Neuronal stem cell (in vitro differentiated cells): ENCODE data around the gene ZNF780A.

Source experiments
- DNase-seq: peaks from one replicate; pipeline ENCODE4 v3.0.0-alpha.2; 2013; ENCODE audit warnings: low spot score
- H2AFZ ChIP-seq: one replicate; pipeline ENCODE4 v1.6.1; 2013; ENCODE audit warnings: mild to moderate bottlenecking, low read length, inconsistent platforms
- H2AK5ac ChIP-seq: 2 replicates; pipeline ENCODE4 v1.6.1; 2013; ENCODE audit warnings: low read depth, mild to moderate bottlenecking, inconsistent platforms, low read length, moderate library complexity, mixed read lengths
- H2BK120ac ChIP-seq: 2 replicates; pipeline ENCODE4 v1.6.1; 2013; ENCODE audit warnings: low read depth, mild to moderate bottlenecking, inconsistent platforms, low read length, moderate library complexity, mixed read lengths
- H2BK12ac ChIP-seq: one replicate; pipeline ENCODE4 v1.6.1; 2013; ENCODE audit warnings: low read length, inconsistent platforms
- H2BK15ac ChIP-seq: 2 replicates; pipeline ENCODE4 v1.6.1; 2013; ENCODE audit warnings: mild to moderate bottlenecking, low read length, inconsistent platforms, mixed read lengths
- H2BK5ac ChIP-seq: one replicate; pipeline ENCODE4 v1.6.1; 2013; ENCODE audit warnings: inconsistent platforms, mild to moderate bottlenecking, low read length, moderate library complexity
- H3K14ac ChIP-seq: one replicate; pipeline ENCODE4 v1.6.1; 2013; ENCODE audit warnings: low read length, inconsistent platforms
- H3K18ac ChIP-seq: 2 replicates; pipeline ENCODE4 v1.6.1; 2013; ENCODE audit warnings: low read length, inconsistent platforms
- H3K23ac ChIP-seq: 2 replicates; pipeline ENCODE4 v1.6.1; 2013; ENCODE audit warnings: low read depth, mild to moderate bottlenecking, mixed read lengths, low read length, inconsistent platforms; ENCODE audit not compliant: poor library complexity
- H3K27ac ChIP-seq: replicated peaks from 3 replicates; pipeline ENCODE4 v1.5.1; 2013; ENCODE audit warnings: low read length, inconsistent platforms
- H3K27me3 ChIP-seq, 3 experiments: 2 replicates each; pipeline ENCODE4 v1.6.1; 2013; ENCODE audit warnings: low read length in 3 of 3, mild to moderate bottlenecking in 2 of 3, inconsistent platforms in 1 of 3, low read depth in 1 of 3, mixed read lengths in 1 of 3, moderate library complexity in 1 of 3; ENCODE audit not compliant: control insufficient read depth in 3 of 3, insufficient read depth in 3 of 3
- H3K36me3 ChIP-seq, 2 donors: replicated peaks in 1 of 2; 2 replicates each; pipeline ENCODE4 v1.6.1; 2013; ENCODE audit warnings: low read length in 2 of 2; ENCODE audit not compliant: control insufficient read depth in 2 of 2, insufficient read depth in 2 of 2
- H3K4ac ChIP-seq: 2 replicates; pipeline ENCODE4 v1.6.1; 2013; ENCODE audit warnings: inconsistent platforms, mild to moderate bottlenecking, low read length, moderate library complexity
- H3K4me1 ChIP-seq, 2 donors: 1 replicate in 1 of 2; 2 replicates in 1 of 2; pipeline ENCODE4 v1.6.1; 2013; ENCODE audit warnings: low read length in 2 of 2, low read depth in 1 of 2; ENCODE audit not compliant: control insufficient read depth in 2 of 2, insufficient read depth in 1 of 2
- H3K4me2 ChIP-seq: one replicate; pipeline ENCODE4 v1.6.1; 2013; ENCODE audit warnings: mild to moderate bottlenecking, low read length, inconsistent platforms; ENCODE audit not compliant: insufficient read depth, poor library complexity, severe bottlenecking
- H3K4me3 ChIP-seq, 2 donors: 2 replicates each; pipeline ENCODE4 v1.5.1; 2013; ENCODE audit warnings: low read length in 2 of 2, mild to moderate bottlenecking in 2 of 2, inconsistent platforms in 1 of 2, moderate library complexity in 1 of 2
- H3K79me1 ChIP-seq: one replicate; pipeline ENCODE4 v1.6.1; 2013; ENCODE audit warnings: low read depth, mild to moderate bottlenecking, inconsistent platforms, low read length, moderate library complexity
- H3K9ac ChIP-seq: one replicate; pipeline ENCODE4 v1.6.1; 2013; ENCODE audit warnings: mild to moderate bottlenecking, low read depth, low read length, inconsistent platforms; ENCODE audit not compliant: poor library complexity
- H3K9me3 ChIP-seq, 2 donors: replicated peaks in 1 of 2; 2 replicates each; pipeline versions ENCODE3 to v1.6.1; 2013; ENCODE audit warnings: low read length in 2 of 2, mild to moderate bottlenecking in 2 of 2, inconsistent platforms in 1 of 2, low read depth in 1 of 2, mixed read lengths in 1 of 2, moderate library complexity in 1 of 2; ENCODE audit not compliant: control insufficient read depth in 2 of 2, insufficient read depth in 1 of 2
- H4K8ac ChIP-seq: one replicate; pipeline ENCODE4 v1.6.1; 2013; ENCODE audit warnings: low read depth, mild to moderate bottlenecking, inconsistent platforms, low read length, moderate library complexity
- H4K91ac ChIP-seq: one replicate; pipeline ENCODE4 v1.6.1; 2013; ENCODE audit warnings: low read length, low read depth, mild to moderate bottlenecking, inconsistent platforms; ENCODE audit not compliant: poor library complexity
- WGBS, 2 donors: extraction: QIAGEN DNeasy Blood & Tissue Kit; methylation state at CpG; one replicate each; pipeline ENCODE4 v1.1.7; 2013; ENCODE audit warnings: missing lambda C conversion rate in 2 of 2, mixed read lengths in 1 of 2; ENCODE audit not compliant: insufficient read length in 2 of 2, insufficient replicate concordance in 1 of 2; ENCODE audit errors: extremely low coverage in 2 of 2; 5-methylcytosine and 5-hydroxymethylcytosine counted together

ZNF780A gene

DNA sequence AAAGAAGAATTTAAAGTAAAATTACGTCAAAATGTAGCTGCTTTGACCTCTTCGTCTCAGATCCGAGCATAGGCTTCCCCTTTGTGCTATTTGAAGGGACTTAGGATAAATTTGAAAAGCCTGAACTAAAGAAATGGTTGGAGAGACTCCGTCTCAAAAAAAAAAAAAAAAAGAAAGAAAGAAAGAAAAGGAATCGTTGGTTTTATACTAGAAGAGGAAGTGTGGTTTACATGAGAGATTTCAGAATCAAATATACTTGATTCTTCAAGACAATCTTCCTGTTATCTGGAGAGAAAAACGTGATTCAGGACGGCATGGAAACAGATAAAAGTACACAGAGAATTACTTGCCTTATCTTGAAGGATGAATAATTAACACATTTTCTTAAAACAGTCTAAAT lies 34.2 kb downstream of the ZNF780A start:
- Histone ChIP-seq H3K18ac (no peak overlapping the region), H2AFZ (peak overlapping the region; percentile 97), H3K4me3 (peak overlapping the region; percentile 88 to 94), H3K27ac (no peak overlapping the region), H3K36me3 (peaks cover 0 to 2% of the 10 kb centered on the region in 2 donors), H3K4me2 (peak overlapping the region; percentile 70), H4K8ac (no peak overlapping the region), H2BK15ac (no peak overlapping the region), H3K23ac (no peak overlapping the region), H2BK5ac (no peak overlapping the region), H3K9me3 (peaks cover 0 to 65% of the 10 kb centered on the region in 2 donors), H3K9ac (no peak overlapping the region), H2BK12ac (no peak overlapping the region), H3K14ac (no peak overlapping the region), H3K4me1 (peaks cover 0 to 3% of the 10 kb centered on the region in 2 donors), H3K27me3 (no peaks in the 10 kb centered on the region), H3K79me1 (peaks cover 2% of the 10 kb centered on the region), H4K91ac (no peak overlapping the region), H3K4ac (no peak overlapping the region), H2BK120ac (no peak overlapping the region), H2AK5ac (no peak overlapping the region)
- no CpG with 5 or more reads among the region's 7 CpGs for WGBS, 2 donors
- no peak for DNase-seq

DNA sequence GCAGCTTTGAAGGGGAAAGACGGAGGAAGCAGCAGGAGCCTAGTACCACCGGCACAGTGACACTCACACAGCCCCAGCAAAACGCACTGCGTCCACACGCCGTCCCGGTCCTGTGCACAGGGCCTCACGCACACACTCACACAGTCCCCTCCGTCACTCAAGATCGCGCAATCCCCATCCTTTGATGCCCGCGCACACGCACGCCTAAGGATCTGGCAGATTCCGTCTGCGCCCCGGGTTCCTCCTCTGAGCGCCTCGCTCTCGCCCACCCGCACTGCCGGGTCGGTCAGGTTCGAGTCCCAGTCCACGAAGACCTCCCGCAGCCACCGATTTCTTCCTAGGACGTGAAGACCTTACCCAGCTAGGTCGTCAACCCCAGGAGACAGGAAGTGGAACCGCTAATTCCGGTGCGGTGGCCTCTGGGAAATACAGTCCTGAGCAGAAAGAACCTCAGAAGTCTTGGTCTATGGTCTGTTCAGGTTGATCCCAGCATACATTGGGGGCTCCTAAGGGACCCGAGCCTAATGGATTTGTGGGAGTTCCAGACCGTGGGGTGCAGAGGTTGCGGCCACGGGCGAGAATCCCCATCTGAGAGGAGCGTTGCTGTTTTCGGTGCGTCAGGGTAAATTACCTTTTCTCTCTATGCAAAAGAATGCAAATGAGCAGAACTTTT lies 34.8 kb downstream of the ZNF780A start, which contains the start of gene ZNF780B:
ZNF780B (minus strand) TSS at position 400 of the 673 bp plus-strand sequence. CDS start 5,899 bp downstream, outside the sequence.
- Histone ChIP-seq H3K9ac (peak within 1 kb of the TSS; percentile 96), H2BK5ac (peak within 1 kb of the TSS; percentile 30), H3K4me2 (peak within 1 kb of the TSS; percentile 70), H3K27ac (no peak within 1 kb of the TSS), H4K8ac (no peak within 1 kb of the TSS), H3K79me1 (peaks cover 2% of the 10 kb centered on the region), H3K4ac (no peak within 1 kb of the TSS), H4K91ac (no peak within 1 kb of the TSS), H2BK15ac (no peak within 1 kb of the TSS), H2BK120ac (no peak within 1 kb of the TSS), H3K23ac (peak within 1 kb of the TSS; percentile 21), H3K14ac (peak within 1 kb of the TSS; percentile 91), H2AK5ac (peak within 1 kb of the TSS; percentile 5), H3K18ac (peak within 1 kb of the TSS; percentile 88), H2AFZ (peak within 1 kb of the TSS; percentile 97), H2BK12ac (no peak within 1 kb of the TSS), H3K27me3 (no peaks in the 10 kb centered on the region), H3K4me1 (peaks cover 0 to 3% of the 10 kb centered on the region in 2 donors), H3K9me3 (peaks cover 0 to 66% of the 10 kb centered on the region in 2 donors), H3K36me3 (peaks cover 0 to 2% of the 10 kb centered on the region in 2 donors), H3K4me3 (peak within 1 kb of the TSS; percentile 88 to 94)
- peak; percentile 15 for DNase-seq
- no CpG with 5 or more reads among the region's 41 CpGs for WGBS, 2 donors

GRCh38 chr19:40055049-40055448 lies 35.7 kb downstream of the ZNF780A start:
- Histone ChIP-seq H3K14ac (no peak overlapping the region), H2BK12ac (no peak overlapping the region), H3K4ac (no peak overlapping the region), H2BK120ac (no peak overlapping the region), H3K18ac (no peak overlapping the region), H2AFZ (peak overlapping the region; percentile 97), H3K27ac (no peak overlapping the region), H3K4me1 (peaks cover 0 to 3% of the 10 kb centered on the region in 2 donors), H3K4me3 (peak overlapping the region in 1 of 2 donors; percentile 88), H3K79me1 (peaks cover 2% of the 10 kb centered on the region), H3K9me3 (peaks cover 4 to 68% of the 10 kb centered on the region in 2 donors), H3K4me2 (peak overlapping the region; percentile 70), H4K8ac (no peak overlapping the region), H4K91ac (no peak overlapping the region), H2BK15ac (no peak overlapping the region), H2AK5ac (no peak overlapping the region), H3K9ac (no peak overlapping the region), H2BK5ac (no peak overlapping the region), H3K36me3 (peaks cover 2 to 4% of the 10 kb centered on the region in 2 donors), H3K27me3 (no peaks in the 10 kb centered on the region), H3K23ac (no peak overlapping the region)
- DNase-seq, result no peak
- WGBS, 2 donors, result no CpG with 5 or more reads among the region's 10 CpGs

- Histone ChIP-seq H2BK15ac (no peak overlapping the region), H2AK5ac (no peak overlapping the region), H3K4me3 (peak overlapping the region in 1 of 2 donors; percentile 88), H2BK12ac (no peak overlapping the region), H2AFZ (no peak overlapping the region), H3K4ac (no peak overlapping the region), H3K27me3 (no peaks in the 10 kb centered on the region), H3K9me3 (peaks cover 6 to 65% of the 10 kb centered on the region in 2 donors), H3K14ac (no peak overlapping the region), H3K79me1 (peaks cover 2% of the 10 kb centered on the region), H3K4me2 (no peak overlapping the region), H3K23ac (no peak overlapping the region), H2BK5ac (no peak overlapping the region), H3K18ac (no peak overlapping the region), H3K27ac (no peak overlapping the region), H3K9ac (no peak overlapping the region), H4K8ac (no peak overlapping the region), H2BK120ac (no peak overlapping the region), H3K36me3 (peaks cover 4% of the 10 kb centered on the region in 2 donors), H3K4me1 (peaks cover 0 to 3% of the 10 kb centered on the region in 2 donors), H4K91ac (no peak overlapping the region)
- no CpG with 5 or more reads among the region's 9 CpGs for WGBS, 2 donors
- DNase-seq, result no peak
Measured at GRCh38 chr19:40054632-40055031, 36.1 kb downstream of the ZNF780A start.
